GM12892 (cell line): ENCODE measurements around the gene FAM136A.

Experiments
- POLR2A ChIP-seq: IDR thresholded peaks from 2 replicates; pipeline ENCODE4 v1.6.1; 2011; ENCODE audit warnings: low read depth, low read length, control low read depth
- POLR2AphosphoS5 ChIP-seq: IDR thresholded peaks from 2 replicates; pipeline ENCODE4 v1.6.1; 2011; ENCODE audit warnings: low read depth, low read length, control low read depth

DNA sequence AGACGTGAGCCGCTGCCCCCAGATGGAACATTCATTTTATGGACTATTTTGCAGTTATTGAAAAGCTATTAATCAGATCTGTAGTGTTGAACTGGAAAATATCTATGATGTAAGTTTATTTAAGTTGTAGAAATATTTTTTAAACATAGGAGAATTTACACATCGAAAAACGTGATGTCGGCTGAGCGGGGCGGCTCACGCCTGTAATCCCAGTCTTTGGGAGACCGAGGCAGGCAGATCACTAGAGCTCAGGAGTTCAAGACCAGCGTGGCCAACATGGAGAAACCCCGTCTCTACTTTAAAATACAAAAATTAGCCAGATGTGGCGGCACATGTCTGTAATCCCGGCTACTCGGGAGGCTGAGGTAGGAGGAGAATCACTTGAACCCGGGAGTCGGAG is 51.4 kb downstream of the FAM136A start:
- TF ChIP-seq POLR2A (no peak), POLR2AphosphoS5 (no peak)
